Left cardiac atrium (tissue), 4 donors: Measurements from ENCODE around the gene MGAM2. TPM values are rescaled to one million over a fixed set of nuclear protein-coding genes. Genes with fewer than 3 reads are reported as not detected.

ENCODE experiments used
- ATAC-seq, 2 donors: fragments of 200-7000 bp; cut with Tn5 transposase; one replicate each; pipeline ENCODE4 v1.9.1; 2020; ENCODE audit warnings: mild to moderate bottlenecking in 2 of 2, moderate library complexity in 2 of 2
- DNase-seq: peaks from one replicate; pipeline ENCODE4 v3.0.0-alpha.2; 2020
- intact Hi-C, 2 donors: fragments of 100-400 bp; cut with DNase I; formaldehyde crosslinking; loops; one replicate each; pipeline versions ENCODE4 v1.14.1 to v1.15.1; 2022 to 2023
- total RNA-seq, 2 donors: library from RNA; stranded (reverse); fragmentation: NEBNext Ultra II Directional; extraction: Animal tissue kit (Norgen Biotek cat#: 25700); gene quantifications; one replicate each; pipeline ENCODE4 v1.2.1, GENCODE V29; 2021
- donor health status: DM: no; HTN: yes; CAD: no.
- donor health status: DM: no; HTN: yes; CAD: no; lungs with severe emphysema.
- donor health status: DM: yes; HTN: yes; CAD: no.
- donor health status: Dilated cardiomyopathy.

The MGAM2 gene
- total RNA-seq, 2 donors from 2014 or later = 0.08 to 0.12 TPM

- no peak for DNase-seq
- intact Hi-C loops = no loop called here
- no peak for ATAC-seq
Observed at GRCh38 chr7:142110638-142111037, 880 bp upstream of the MGAM2 start.

DNA sequence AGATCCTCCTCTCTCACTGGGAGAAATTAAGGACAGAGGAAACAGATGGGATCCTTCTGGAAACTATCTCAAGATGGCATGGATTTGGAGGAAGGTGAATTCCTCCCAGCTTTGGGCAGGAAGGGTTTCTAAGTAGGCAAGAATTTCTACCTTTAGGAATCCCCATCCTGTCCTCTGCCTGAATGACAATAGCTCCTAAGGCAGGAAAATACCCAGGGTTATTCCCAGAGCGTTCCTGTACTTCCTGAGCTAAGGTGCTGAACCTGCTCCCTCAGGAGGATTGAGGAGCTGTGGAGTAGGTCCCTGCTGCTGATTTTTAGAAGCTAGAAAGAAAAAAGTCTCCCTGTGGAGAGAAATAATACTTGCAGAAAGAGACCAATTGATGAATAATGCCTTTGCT is 568 bp downstream of the MGAM2 start:
- ATAC-seq = no peak
- no peak for DNase-seq
- intact Hi-C loops = no loop called here

DNA sequence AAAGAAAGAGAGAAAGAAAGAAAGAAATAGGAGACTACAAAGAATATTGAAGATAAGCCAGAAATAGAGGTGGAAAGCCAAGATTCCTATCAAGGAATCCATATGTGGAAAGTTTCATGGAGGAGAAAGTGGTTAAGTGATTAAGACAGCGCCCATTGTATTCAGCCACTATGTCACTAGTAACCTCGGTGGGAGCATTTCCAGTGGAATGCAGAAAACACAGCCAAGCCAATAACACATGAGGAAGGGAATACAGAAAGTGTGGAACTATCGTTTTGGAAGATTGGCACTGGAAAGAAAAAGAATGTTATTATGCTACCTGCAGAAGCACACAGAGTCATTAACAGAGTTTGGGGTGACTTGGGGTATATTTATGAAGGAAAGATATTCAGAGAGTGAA is 2.7 kb downstream of the MGAM2 start:
- ATAC-seq (no peak), DNase-seq (no peak)
- intact Hi-C loops = no loop called here

GRCh38 chr7:142120524-142120923 is 9.0 kb downstream of the MGAM2 start:
- DNase-seq (no peak), ATAC-seq (no peak)
- intact Hi-C loops = no loop called here

- intact Hi-C loops = no loop called here
- no peak for DNase-seq
- ATAC-seq = no peak
Observed at GRCh38 chr7:142123184-142123583, 11.7 kb downstream of the MGAM2 start.

DNA sequence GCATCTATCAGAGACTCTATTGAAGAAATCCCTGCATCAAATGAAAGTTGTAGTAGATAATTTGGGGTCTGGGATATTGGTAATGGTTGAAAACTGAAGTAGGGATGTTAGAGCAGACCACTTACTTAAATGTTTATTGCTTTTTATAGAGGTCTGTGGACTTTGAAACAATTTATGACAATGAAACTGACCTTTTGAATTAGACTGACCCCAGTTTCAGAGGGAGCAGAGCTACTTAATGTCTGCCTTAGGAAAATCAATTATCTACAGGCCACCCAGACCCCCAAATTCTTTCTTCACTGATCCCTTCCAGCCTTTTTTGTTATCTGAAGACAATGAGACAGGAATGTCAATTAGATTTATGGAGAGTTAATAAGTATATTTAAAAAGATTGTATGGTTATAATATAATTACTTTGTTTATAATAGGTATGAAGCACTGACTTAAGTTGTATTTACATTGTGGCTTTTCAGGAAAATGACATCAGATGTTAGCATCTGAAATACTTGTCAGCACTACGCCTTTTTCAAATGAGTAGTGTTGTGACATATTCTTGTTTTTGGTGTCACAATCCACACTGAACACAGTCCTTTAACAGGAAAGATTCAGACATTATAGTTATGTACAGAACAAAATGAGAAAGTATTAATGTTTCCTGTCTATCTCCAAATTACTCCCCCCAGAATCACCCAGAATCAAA is 13.9 kb downstream of the MGAM2 start:
- intact Hi-C loops = no loop called here
- DNase-seq (no peak), ATAC-seq (no peak)

DNA sequence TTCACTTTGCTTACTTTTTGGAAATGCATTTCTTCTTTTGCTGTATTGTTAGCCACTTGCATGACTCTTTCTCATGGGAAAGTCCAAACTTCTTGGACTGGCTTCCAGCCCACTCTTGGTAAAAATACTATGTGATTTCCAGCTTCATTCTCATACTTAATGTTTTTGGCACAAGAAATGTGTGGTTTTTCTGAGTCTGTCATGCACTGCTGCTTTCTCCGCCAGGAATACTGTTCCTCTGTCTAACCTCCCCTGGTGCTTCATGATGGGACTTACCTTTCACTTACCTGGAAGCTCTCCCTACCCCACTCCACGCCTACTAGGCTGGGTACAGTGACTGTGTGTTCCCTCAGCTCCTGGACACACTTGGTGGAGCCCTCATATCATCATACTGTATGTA is 18.7 kb downstream of the MGAM2 start:
- intact Hi-C loops = no loop called here
- no peak for ATAC-seq

DNA sequence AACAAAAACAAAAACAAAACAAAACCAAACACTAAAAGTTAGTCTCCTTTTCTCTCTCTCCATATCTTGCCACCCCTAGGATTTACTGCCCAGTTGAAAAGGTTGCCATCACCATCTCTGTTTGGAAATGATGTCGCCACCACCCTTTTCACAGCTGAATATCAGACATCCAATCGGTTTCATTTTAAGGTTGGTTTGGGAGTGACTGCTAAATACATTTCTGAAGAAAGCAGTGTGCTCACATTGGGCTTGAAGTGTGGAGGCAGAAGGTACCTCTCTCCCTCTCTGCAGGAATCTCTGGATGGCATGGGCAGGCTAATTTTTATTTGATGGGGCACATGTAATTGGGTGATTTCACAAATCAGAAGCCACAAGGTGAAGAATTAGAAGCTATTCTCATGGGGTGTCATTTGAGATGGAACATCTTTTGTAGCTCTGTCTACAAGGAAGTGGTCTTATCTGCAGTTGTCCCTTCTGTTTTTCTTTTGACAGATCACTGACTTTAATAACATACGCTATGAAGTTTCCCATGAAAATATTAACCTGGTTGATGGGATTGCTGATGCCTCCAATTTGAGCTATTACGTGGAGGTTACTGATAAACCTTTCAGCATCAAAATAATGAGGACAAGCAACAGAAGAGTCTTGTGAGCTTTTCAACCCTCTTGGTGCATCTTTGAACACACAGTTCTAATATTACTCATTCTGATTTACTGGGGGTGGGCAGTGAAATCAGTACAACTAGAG is 20.1 kb downstream of the MGAM2 start:
- intact Hi-C loops = no loop called here
- DNase-seq = no peak
- no peak for ATAC-seq

More for the DNA sequence above, 18.7 kb downstream of the MGAM2 start:
- no peak for DNase-seq

GRCh38 chr7:142133731-142134148 is 22.2 kb downstream of the MGAM2 start:
- ATAC-seq (no peak), DNase-seq (no peak)
- intact Hi-C loops = no loop called here

DNA sequence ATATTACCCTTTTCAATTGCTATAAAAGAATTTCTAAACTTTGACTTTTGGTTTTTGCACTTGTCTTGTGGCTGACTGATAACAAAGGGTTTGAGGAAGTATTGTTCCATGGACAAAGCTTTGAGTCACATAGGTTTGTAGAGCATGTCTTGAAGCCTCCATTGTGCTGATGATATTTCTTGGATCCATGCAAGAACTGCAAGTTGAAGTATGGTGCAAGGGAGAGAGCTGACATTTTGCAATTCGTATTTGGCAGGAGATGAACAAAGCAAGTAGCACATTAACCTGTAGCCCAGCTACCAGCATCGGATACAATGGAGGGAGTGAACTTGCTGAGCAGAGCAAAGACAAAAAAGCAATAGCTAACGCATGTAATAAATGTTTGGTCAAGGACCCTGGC is 23.4 kb downstream of the MGAM2 start:
- no peak for ATAC-seq
- no peak for DNase-seq
- intact Hi-C loops = no loop called here

- DNase-seq (no peak), ATAC-seq (no peak)
- intact Hi-C loops = no loop called here
Observed at GRCh38 chr7:142138996-142139395, 27.5 kb downstream of the MGAM2 start.

GRCh38 chr7:142139597-142140400 is 28.3 kb downstream of the MGAM2 start:
- intact Hi-C loops = no loop called here
- ATAC-seq = no peak
- DNase-seq = no peak

DNA sequence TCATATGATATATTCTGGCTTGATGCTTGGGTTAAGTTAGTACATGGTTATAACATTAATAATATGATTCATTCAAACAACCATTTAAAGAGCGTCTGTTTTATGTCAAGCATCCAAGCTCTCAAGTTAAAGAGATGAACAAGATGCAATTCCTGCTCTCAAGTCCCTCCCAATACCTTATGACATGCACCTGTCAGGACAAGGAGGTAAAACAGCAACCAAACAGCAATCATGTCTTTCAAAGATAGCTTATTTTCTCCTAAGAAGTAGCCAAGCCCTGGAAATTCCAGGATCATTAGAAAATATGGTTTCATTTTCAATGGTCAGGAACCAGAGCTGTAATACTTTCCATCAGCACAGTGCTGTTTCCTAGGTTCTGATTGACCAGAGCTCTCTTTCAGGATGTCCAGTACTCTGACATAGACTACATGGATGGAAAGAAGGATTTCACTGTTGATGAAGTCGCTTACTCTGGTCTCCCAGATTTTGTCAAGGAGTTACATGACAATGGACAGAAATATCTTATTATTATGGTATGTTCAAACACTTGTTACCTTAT is 29.0 kb downstream of the MGAM2 start:
- intact Hi-C loops = no loop called here
- DNase-seq (no peak), ATAC-seq (no peak)

DNA sequence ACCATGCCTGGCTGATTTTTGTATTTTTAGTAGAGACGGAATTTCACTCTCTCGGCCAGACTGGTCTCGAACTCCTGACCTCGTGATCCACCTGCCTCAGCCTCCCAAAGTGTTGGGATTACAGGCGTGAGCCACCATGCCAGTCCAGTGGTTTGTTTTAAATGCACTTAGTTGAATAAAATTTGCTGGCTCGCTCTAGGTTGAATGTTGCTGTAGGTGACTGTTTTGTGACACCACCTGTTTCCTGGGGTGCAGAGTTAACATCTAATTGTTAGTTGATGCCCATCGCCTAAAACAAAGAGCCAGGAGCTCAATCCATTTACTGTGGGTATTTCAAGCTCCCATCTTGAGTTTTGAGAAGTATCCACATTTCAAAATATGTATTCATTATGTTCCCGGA is 31.2 kb downstream of the MGAM2 start:
- intact Hi-C loops = no loop called here
- DNase-seq (no peak), ATAC-seq (no peak)

DNA sequence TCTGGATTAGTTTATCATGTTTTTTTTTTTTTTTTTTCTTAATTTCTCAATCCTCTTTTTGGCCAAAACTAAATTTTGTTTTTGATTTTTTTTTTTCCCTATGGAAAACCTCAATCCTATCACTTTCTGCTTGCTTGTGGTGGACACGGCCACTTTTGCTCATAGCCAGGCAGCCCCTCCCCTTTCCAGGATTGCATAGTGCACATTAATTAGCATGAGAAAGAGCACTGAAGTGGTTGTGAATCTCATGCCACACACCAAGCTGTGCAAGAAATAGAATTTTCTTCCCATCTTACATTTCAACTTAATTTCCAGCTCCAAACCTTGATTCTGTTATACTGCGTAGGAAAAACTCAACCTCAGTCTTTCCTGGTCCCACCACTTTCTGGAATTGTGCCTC is 34.6 kb downstream of the MGAM2 start:
- DNase-seq (no peak), ATAC-seq (no peak)
- intact Hi-C loops = no loop called here

DNA sequence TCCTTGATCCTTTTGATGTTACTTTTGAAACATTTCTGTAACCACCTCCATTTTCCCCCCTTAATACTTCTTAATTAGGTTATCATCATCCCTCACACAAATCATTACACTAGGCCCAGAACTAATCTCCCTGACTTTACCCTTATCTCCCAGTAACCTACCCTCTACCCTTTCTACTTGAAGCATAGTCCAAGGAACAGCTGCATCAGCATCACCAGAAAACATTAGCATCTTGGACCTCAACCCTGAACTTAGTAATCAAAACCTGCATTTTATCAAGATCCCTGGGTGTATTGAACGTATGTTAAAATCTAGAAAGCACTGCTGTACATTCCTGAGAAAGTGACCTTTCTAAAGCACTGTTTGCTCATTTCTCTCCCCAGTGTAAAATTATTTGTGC is 38.8 kb downstream of the MGAM2 start:
- DNase-seq = no peak
- intact Hi-C loops = no loop called here
- no peak for ATAC-seq

- ATAC-seq (no peak), DNase-seq (no peak)
- intact Hi-C loops = no loop called here
Observed at GRCh38 chr7:142150869-142151268, 39.4 kb downstream of the MGAM2 start.

- ATAC-seq (no peak), DNase-seq (no peak)
- intact Hi-C loops = no loop called here
Observed at GRCh38 chr7:142152076-142152475, 40.6 kb downstream of the MGAM2 start.

- intact Hi-C loops = no loop called here
- no peak for ATAC-seq
Observed at GRCh38 chr7:142153400-142153799, 41.9 kb downstream of the MGAM2 start.

More at GRCh38 chr7:142153400-142153799, 41.9 kb downstream of the MGAM2 start:
- DNase-seq = no peak
